ENCODE results near the gene OR10A6. TPM values are rescaled to one million over a fixed set of nuclear protein-coding genes. Genes with fewer than 3 reads are reported as not detected.

Gene OR10A6
- total and polyA plus RNA-seq, 2 experiments from 2014 or later: 0.23 TPM; not detected in 1

DNA sequence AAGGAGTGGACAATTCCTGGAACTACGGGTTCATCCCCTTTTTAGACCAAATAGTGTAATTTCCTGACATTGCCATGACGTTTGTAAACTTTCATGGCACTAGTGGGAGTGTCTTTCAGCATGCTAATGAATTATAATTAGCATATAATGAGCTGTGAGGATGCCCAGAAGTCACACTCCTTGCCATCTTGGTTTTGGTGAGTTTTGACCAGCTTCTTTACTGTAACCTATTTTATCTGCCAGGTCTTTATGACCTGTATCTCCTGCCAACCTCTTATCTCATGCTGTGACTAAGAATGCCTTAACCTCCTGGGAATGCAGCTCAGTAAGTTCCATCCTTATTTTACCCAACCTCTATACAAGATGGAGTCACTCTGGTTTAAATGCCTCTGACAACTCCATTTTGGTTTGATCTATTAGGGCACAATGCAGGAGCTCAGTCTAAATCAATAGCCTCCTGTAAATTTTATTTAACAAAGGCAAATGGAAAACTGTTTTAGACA is 20.7 kb downstream of the OR10A6 start (continued):
- TF ChIP-seq, protein P1, sequence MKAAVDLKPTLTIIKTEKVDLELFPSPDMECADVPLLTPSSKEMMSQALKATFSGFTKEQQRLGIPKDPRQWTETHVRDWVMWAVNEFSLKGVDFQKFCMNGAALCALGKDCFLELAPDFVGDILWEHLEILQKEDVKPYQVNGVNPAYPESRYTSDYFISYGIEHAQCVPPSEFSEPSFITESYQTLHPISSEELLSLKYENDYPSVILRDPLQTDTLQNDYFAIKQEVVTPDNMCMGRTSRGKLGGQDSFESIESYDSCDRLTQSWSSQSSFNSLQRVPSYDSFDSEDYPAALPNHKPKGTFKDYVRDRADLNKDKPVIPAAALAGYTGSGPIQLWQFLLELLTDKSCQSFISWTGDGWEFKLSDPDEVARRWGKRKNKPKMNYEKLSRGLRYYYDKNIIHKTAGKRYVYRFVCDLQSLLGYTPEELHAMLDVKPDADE (IDR thresholded peaks at IDR 0.05): no peak
- TF ChIP-seq, protein P2, sequence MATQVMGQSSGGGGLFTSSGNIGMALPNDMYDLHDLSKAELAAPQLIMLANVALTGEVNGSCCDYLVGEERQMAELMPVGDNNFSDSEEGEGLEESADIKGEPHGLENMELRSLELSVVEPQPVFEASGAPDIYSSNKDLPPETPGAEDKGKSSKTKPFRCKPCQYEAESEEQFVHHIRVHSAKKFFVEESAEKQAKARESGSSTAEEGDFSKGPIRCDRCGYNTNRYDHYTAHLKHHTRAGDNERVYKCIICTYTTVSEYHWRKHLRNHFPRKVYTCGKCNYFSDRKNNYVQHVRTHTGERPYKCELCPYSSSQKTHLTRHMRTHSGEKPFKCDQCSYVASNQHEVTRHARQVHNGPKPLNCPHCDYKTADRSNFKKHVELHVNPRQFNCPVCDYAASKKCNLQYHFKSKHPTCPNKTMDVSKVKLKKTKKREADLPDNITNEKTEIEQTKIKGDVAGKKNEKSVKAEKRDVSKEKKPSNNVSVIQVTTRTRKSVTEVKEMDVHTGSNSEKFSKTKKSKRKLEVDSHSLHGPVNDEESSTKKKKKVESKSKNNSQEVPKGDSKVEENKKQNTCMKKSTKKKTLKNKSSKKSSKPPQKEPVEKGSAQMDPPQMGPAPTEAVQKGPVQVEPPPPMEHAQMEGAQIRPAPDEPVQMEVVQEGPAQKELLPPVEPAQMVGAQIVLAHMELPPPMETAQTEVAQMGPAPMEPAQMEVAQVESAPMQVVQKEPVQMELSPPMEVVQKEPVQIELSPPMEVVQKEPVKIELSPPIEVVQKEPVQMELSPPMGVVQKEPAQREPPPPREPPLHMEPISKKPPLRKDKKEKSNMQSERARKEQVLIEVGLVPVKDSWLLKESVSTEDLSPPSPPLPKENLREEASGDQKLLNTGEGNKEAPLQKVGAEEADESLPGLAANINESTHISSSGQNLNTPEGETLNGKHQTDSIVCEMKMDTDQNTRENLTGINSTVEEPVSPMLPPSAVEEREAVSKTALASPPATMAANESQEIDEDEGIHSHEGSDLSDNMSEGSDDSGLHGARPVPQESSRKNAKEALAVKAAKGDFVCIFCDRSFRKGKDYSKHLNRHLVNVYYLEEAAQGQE (IDR thresholded peaks at IDR 0.05; ENCODE audit: unreplicated experiment): no peak
- TF ChIP-seq NANOG (IDR thresholded peaks at IDR 0.05; ENCODE audit: borderline replicate concordance): no peak
- TF ChIP-seq ZNF114 (CRISPR knock-in tag; IDR thresholded peaks at IDR 0.05): 0 out of 2 replicates have a peak, but pooled peaks have one; percentile 57
- TF ChIP-seq POLR2AphosphoS5 (IDR thresholded peaks at IDR 0.05; ENCODE audit: low read depth): no peak
- TF ChIP-seq CREB1 (CRISPR knock-in tag; IDR thresholded peaks at IDR 0.05; ENCODE audit: low read depth): peak; percentile 17; the same call in 1 of the 2 replicates

DNA sequence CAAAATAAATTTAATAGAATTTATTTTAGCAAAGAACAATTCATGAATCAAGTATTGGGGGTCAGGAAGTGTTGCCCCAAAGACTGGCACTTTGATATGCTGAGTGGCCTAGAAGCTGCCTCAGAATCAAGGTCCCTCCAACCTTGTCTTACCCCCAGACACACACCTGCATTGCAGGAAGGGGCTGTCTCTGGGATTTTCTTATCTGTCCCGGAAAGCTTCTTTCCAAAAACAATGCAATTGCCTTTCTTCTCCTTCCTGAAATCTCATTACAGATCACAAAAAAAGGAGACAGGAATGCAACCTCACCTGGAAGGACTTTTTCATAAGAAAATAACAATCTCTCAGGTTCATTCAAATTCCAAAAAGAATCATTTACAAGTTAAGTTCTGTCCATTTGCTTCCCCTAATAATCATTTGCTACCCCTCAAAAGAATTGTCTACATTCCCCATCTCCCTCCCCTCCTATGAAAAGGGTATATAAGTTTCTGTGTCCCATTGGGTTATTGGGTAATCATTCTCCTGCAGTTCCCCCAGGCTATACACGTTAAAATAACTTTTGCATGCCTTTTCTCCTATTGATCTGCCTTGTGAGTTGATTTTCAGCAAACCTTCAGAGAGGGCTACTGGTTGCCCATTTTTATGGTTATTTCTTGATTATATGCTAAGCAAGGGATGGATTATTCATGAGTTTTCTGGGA is 21.3 kb downstream of the OR10A6 start:
- Mint-ChIP-seq H3K27me3 (ENCODE audit: insufficient read depth, low read depth, poor library complexity) (peaks cover 2% of the 10 kb centered on the region), H3K4me1 (peaks cover 58% of the 10 kb centered on the region), H3K4me3 (peak overlapping the region; percentile 11; the same call in 1 of the 3 replicates), H3K9me3 (no peaks in the 10 kb centered on the region), H3K36me3 (ENCODE audit: low read depth) (no peaks in the 10 kb centered on the region), H3K27ac (peak overlapping the region; percentile 71)
- H3K4me3 ChIP-seq: no peak overlapping the region
- H3K27ac ChIP-seq (ENCODE audit: low read depth): peak overlapping the region; percentile 99
- H3K36me3 ChIP-seq (ENCODE audit: insufficient read depth): no peaks in the 10 kb centered on the region
- H4K20me1 ChIP-seq (replicated peaks; ENCODE audit: insufficient read depth): no peaks in the 10 kb centered on the region
- H3K4me2 ChIP-seq: peak overlapping the region; percentile 13; the same call in 1 of the 2 replicates
- 0 out of 2 replicates have a peak, but pooled peaks cover 4% of the 10 kb centered on the region for H3F3A ChIP-seq (replicated peaks; ENCODE audit: low read depth)
- H2AFZ ChIP-seq: no peak overlapping the region
- no peaks in the 10 kb centered on the region for H3K9me2 ChIP-seq (ENCODE audit: insufficient read depth)
- 0 out of 2 replicates have a peak, but pooled peaks cover under 1% of the 10 kb centered on the region for H3K79me2 ChIP-seq (replicated peaks; ENCODE audit: insufficient read depth)
- peaks cover 55% of the 10 kb centered on the region for H3K4me1 ChIP-seq (ENCODE audit: insufficient read depth)
- no peaks in the 10 kb centered on the region for H3K27me3 ChIP-seq (ENCODE audit: insufficient read depth)
- peak; percentile 62 for DNase-seq (ENCODE audit: low spot score)
- ATAC-seq: peak; percentile 13; the same call in 2 of the 3 replicates
- TF ChIP-seq CREB1 (CRISPR knock-in tag; IDR thresholded peaks at IDR 0.05; ENCODE audit: low read depth) (no peak), JUNB (IDR thresholded peaks at IDR 0.05; ENCODE audit: unreplicated experiment) (no peak), EZH2phosphoT487 (IDR thresholded peaks at IDR 0.05; ENCODE audit: unreplicated experiment) (no peak), STAT1 (IDR thresholded peaks at IDR 0.05; ENCODE audit: unreplicated experiment) (no peak), ZNF331 (CRISPR knock-in tag; IDR thresholded peaks at IDR 0.05; ENCODE audit: low read depth) (no peak), ZNF114 (CRISPR knock-in tag; IDR thresholded peaks at IDR 0.05) (no peak), NANOG (IDR thresholded peaks at IDR 0.05; ENCODE audit: borderline replicate concordance) (peak; percentile 87), EZH2 (IDR thresholded peaks at IDR 0.05; ENCODE audit: low read depth, unreplicated experiment) (no peak), POLR2AphosphoS5 (IDR thresholded peaks at IDR 0.05; ENCODE audit: low read depth) (0 out of 2 replicates have a peak, but pooled peaks have one; percentile 10)
- TF ChIP-seq, protein P2 (IDR thresholded peaks at IDR 0.05; ENCODE audit: unreplicated experiment): no peak
- TF ChIP-seq, protein P1 (IDR thresholded peaks at IDR 0.05): 0 out of 2 replicates have a peak, but pooled peaks have one; percentile 31
- TF ChIP-seq, protein P3, sequence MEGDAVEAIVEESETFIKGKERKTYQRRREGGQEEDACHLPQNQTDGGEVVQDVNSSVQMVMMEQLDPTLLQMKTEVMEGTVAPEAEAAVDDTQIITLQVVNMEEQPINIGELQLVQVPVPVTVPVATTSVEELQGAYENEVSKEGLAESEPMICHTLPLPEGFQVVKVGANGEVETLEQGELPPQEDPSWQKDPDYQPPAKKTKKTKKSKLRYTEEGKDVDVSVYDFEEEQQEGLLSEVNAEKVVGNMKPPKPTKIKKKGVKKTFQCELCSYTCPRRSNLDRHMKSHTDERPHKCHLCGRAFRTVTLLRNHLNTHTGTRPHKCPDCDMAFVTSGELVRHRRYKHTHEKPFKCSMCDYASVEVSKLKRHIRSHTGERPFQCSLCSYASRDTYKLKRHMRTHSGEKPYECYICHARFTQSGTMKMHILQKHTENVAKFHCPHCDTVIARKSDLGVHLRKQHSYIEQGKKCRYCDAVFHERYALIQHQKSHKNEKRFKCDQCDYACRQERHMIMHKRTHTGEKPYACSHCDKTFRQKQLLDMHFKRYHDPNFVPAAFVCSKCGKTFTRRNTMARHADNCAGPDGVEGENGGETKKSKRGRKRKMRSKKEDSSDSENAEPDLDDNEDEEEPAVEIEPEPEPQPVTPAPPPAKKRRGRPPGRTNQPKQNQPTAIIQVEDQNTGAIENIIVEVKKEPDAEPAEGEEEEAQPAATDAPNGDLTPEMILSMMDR (conservative IDR thresholded peaks at IDR 0.05; ENCODE audit: low read depth in 2 of 2): no peak
